Hematopoietic multipotent progenitor cell (in vitro differentiated cells): ENCODE results near the gene MFAP1. TPM values are rescaled to one million over a fixed set of nuclear protein-coding genes. Genes with fewer than 3 reads are reported as not detected.
"Not testable (repeated sequence)": the region's sequence is repeated elsewhere in the genome, so short reads cannot be mapped to it uniquely, and the experiment has no call there.

Experiments
- DNase-seq, 3 donors: peaks; one replicate each; pipeline ENCODE4 v3.0.0-alpha.2; 2011 to 2015; ENCODE audit warnings: low read depth in 2 of 3, low spot score in 2 of 3
- total RNA-seq: library from RNA; depleted of rRNA; stranded (reverse); fragments of >200 nt; gene quantifications from one replicate; pipeline ENCODE4 v1.2.3, GENCODE V29; 2012

Gene MFAP1
- total RNA-seq, 1 donor = 6.7 TPM

- no peak for DNase-seq
Observed at GRCh38 chr15:43826029-43826507, 1.6 kb upstream of the MFAP1 start.

GRCh38 chr15:43825305-43825704 lies 815 bp upstream of the MFAP1 start:
- not testable (repeated sequence) for DNase-seq

GRCh38 chr15:43821505-43821904 lies 3.0 kb downstream of the MFAP1 start:
- no peak for DNase-seq

- not testable (repeated sequence) for DNase-seq
Observed at GRCh38 chr15:43815064-43815463, 9.4 kb downstream of the MFAP1 start.

GRCh38 chr15:43808960-43809678 lies 15.4 kb downstream of the MFAP1 start:
- DNase-seq = no peak

- DNase-seq = no peak
Observed at GRCh38 chr15:43808435-43808950, 16.0 kb downstream of the MFAP1 start.

GRCh38 chr15:43802676-43803075 lies 21.8 kb downstream of the MFAP1 start:
- not testable (repeated sequence) for DNase-seq

- peak; percentile 74 to 93 (median 91) for DNase-seq
Observed at GRCh38 chr15:43800286-43801141, 24.0 kb downstream of the MFAP1 start, which contains the start of gene HYPK. TSS of gene HYPK (plus strand) at chr15:43800599. CDS start at chr15:43800623, 24 bp downstream.

- DNase-seq = no peak
Observed at GRCh38 chr15:43799945-43800285, 24.6 kb downstream of the MFAP1 start, which contains the start of gene SERINC4. TSS of gene SERINC4 (minus strand) at chr15:43800220. CDS start at chr15:43799986, 234 bp downstream.

GRCh38 chr15:43799209-43799944 lies 25.1 kb downstream of the MFAP1 start:
- DNase-seq = no peak

- DNase-seq = no peak
Observed at GRCh38 chr15:43796566-43796965, 27.9 kb downstream of the MFAP1 start.

- DNase-seq = no peak
Observed at GRCh38 chr15:43795997-43796396, 28.5 kb downstream of the MFAP1 start.

GRCh38 chr15:43795197-43795596 lies 29.3 kb downstream of the MFAP1 start:
- DNase-seq = no peak

- DNase-seq = no peak
Observed at GRCh38 chr15:43794269-43795037, 30.0 kb downstream of the MFAP1 start.

- DNase-seq = no peak
Observed at GRCh38 chr15:43793647-43794046, 30.8 kb downstream of the MFAP1 start.

GRCh38 chr15:43792761-43793476 lies 31.6 kb downstream of the MFAP1 start:
- DNase-seq = no peak

- DNase-seq = peak; percentile 91 to 100 (median 100)
Observed at GRCh38 chr15:43791993-43792760, 32.3 kb downstream of the MFAP1 start, which contains the start of gene SERF2. TSS of gene SERF2 (plus strand) at chr15:43792320. CDS start at chr15:43792377, 57 bp downstream.

GRCh38 chr15:43789409-43789808 lies 35.1 kb downstream of the MFAP1 start:
- no peak for DNase-seq
